Activated CD8-positive, alpha-beta T cell treated with anti-CD3 and anti-CD28 coated beads, Interleukin-2, amount 10 ng/mL, durations not matched to agents 7 days and 5 days (primary cell): ENCODE results near the gene NAA40. TPM values are rescaled to one million over a fixed set of nuclear protein-coding genes. Genes with fewer than 3 reads are reported as not detected.

Experiments
- ATAC-seq: fragments of 150-1000 bp; cut with Tn5 transposase; one replicate; pipeline ENCODE4 v1.10.0; 2021; ENCODE audit warnings: moderate library complexity
- CTCF ChIA-PET: fragments of 350-600 bp; sonication (Branson Sonifier 250); formaldehyde crosslinking; loops from one replicate; lab custom pipeline; 2021; ENCODE audit warnings: antibody characterized with exemption; lab: Charles Lee
- POLR2A ChIA-PET: fragments of 350-600 bp; sonication (Branson Sonifier 250); formaldehyde crosslinking; loops from one replicate; lab custom pipeline; 2021; ENCODE audit warnings: antibody characterized with exemption; lab: Charles Lee
- DNase-seq: peaks from one replicate; pipeline ENCODE4 v3.0.0-alpha.2; 2020
- H3K27ac Mint-ChIP-seq: one replicate; pipeline ENCODE4 v1.8.0; 2021; ENCODE audit warnings: mild to moderate bottlenecking, mixed read lengths
- H3K27me3 Mint-ChIP-seq: one replicate; pipeline ENCODE4 v1.8.0; 2021; ENCODE audit warnings: low read depth, mixed read lengths
- H3K36me3 Mint-ChIP-seq: one replicate; pipeline ENCODE4 v1.8.0; 2021; ENCODE audit warnings: low read depth, mixed read lengths
- H3K4me1 Mint-ChIP-seq: one replicate; pipeline ENCODE4 v1.8.0; 2021; ENCODE audit warnings: low read depth, mixed read lengths
- H3K4me3 Mint-ChIP-seq: one replicate; pipeline ENCODE4 v1.8.0; 2021; ENCODE audit warnings: mild to moderate bottlenecking, mixed read lengths
- H3K9me3 Mint-ChIP-seq: one replicate; pipeline ENCODE4 v1.8.0; 2022; ENCODE audit warnings: mixed read lengths; ENCODE audit not compliant: insufficient read depth
- total RNA-seq, 2 experiments: library from RNA; stranded (reverse); gene quantifications; one replicate each; pipeline ENCODE4 v1.2.3, GENCODE V29; 2021

The NAA40 gene
- total RNA-seq, 2 experiments from 2014 or later, result 42.6 to 44.9 TPM

- Mint-ChIP-seq H3K27ac (no peak overlapping the region), H3K27me3 (peaks cover 25% of the 10 kb centered on the region), H3K9me3 (no peaks in the 10 kb centered on the region), H3K36me3 (no peaks in the 10 kb centered on the region), H3K4me3 (no peak overlapping the region), H3K4me1 (peaks cover 12% of the 10 kb centered on the region)
- ATAC-seq (no peak), DNase-seq (peak; percentile 46)
- ChIA-PET CTCF (interaction anchor here (0.7 to 6.2 kb wide), 10 partner anchors 8 to 121 kb away, joined by 3 to 49 read pairs (median 4); partner anchors contain the start of gene MARK2), POLR2A (no interaction called here)
Observed at GRCh38 chr11:63920939-63921417, 17.8 kb upstream of the NAA40 start.

DNA sequence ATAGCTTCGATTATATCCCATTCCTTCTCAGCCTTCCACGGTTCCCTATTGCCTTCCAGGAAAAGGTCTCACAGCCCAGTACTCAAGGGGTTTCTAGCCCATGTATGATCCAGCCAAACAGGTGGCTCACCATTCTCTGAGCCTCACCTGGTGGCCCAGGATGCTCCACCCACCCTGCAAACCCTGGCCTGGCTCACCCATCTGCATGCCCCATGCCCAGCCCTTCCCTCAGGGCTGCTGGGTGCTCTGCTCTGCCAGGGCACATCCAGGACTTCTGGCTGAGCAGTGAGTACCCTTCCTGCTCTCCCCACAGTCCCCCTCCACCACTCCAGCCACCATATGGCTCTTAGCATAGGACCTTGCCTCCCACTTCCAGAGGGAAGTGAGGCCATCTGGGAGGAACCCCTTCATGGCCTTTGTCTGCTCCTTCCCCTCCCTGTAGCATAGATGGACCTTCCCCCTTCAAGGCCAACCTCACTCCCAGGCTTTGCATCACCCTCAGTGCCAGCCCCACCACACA lies 16.1 kb upstream of the NAA40 start:
- Mint-ChIP-seq H3K36me3 (no peaks in the 10 kb centered on the region), H3K9me3 (no peaks in the 10 kb centered on the region), H3K27me3 (peaks cover 20% of the 10 kb centered on the region), H3K27ac (no peak overlapping the region), H3K4me3 (no peak overlapping the region), H3K4me1 (peaks cover 6% of the 10 kb centered on the region)
- no peak for ATAC-seq
- POLR2A ChIA-PET, result no interaction called here
- CTCF ChIA-PET, result interaction anchor here (3.1 to 6.2 kb wide), 2 partner anchors 23 to 85 kb away, joined by 10 to 49 read pairs; partner anchors contain the start of gene MARK2
- no peak for DNase-seq

DNA sequence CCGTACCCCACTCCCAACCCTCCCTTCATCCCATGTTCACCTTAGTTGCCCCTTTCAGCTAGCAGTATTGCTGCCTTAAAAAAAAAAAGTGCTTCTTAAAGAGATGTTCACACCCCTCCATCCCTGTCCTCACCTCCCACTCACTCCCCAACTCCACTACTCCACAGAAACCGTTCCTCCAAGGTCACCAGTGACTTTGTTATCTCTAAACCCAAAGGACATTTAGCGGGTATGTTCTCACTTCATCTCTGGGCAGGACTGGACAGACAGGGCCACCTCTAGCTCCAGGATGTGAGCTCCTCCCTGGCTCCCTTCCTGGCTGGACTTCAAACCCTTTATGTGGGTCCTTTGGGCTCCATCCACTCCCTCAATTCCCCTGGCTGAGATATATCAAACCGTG lies 15.5 kb upstream of the NAA40 start:
- Mint-ChIP-seq H3K4me3 (no peak overlapping the region), H3K27me3 (peaks cover 25% of the 10 kb centered on the region), H3K36me3 (no peaks in the 10 kb centered on the region), H3K27ac (no peak overlapping the region), H3K9me3 (no peaks in the 10 kb centered on the region), H3K4me1 (peaks cover 6% of the 10 kb centered on the region)
- POLR2A ChIA-PET, result no interaction called here
- ATAC-seq, result no peak
- no peak for DNase-seq
- CTCF ChIA-PET, result interaction anchor here (0.9 kb wide), 1 partner anchor 11 kb away, joined by 3 read pairs; no protein-coding TSS in a partner anchor

- ATAC-seq, result no peak
- Mint-ChIP-seq H3K27me3 (peaks cover 10% of the 10 kb centered on the region), H3K4me1 (no peaks in the 10 kb centered on the region), H3K36me3 (no peaks in the 10 kb centered on the region), H3K27ac (no peak overlapping the region), H3K9me3 (no peaks in the 10 kb centered on the region), H3K4me3 (no peak overlapping the region)
- CTCF ChIA-PET, result interaction anchor here (0.7 to 2.6 kb wide), 2 partner anchors 9 to 16 kb away, joined by 3 to 6 read pairs; no protein-coding TSS in a partner anchor
- DNase-seq, result no peak
- POLR2A ChIA-PET, result no interaction called here
Observed at GRCh38 chr11:63929616-63930015, 9.2 kb upstream of the NAA40 start.

DNA sequence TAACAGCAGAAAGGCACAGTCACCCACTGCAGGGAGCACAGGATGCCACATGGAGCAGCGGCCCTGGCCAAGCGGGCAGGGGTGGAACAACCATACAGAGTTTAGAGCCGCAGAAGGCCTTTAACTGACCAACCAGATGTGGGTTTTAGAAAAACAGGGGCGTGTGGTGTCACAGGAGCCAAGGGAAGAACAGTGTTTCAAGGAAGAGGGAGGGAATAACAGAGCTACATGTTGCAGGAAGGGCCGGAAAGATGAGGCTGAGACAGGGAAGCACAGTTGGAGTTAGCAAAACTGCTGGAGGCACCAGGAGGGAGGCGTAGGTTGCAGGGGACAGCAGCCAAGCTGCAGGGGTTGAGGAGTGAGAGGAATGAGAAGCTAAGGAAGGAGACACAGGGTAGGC lies 7.8 kb upstream of the NAA40 start:
- DNase-seq (no peak), ATAC-seq (no peak)
- ChIA-PET CTCF (interaction anchor here (2.6 kb wide), 1 partner anchor 15 kb away, joined by 6 read pairs; no protein-coding TSS in a partner anchor), POLR2A (no interaction called here)
- H3K9me3 Mint-ChIP-seq, result no peaks in the 10 kb centered on the region
- peaks cover 9% of the 10 kb centered on the region for H3K27me3 Mint-ChIP-seq
- no peak overlapping the region for H3K27ac Mint-ChIP-seq
- H3K4me1 Mint-ChIP-seq, result no peaks in the 10 kb centered on the region
- no peaks in the 10 kb centered on the region for H3K36me3 Mint-ChIP-seq
- no peak overlapping the region for H3K4me3 Mint-ChIP-seq

GRCh38 chr11:63931876-63932275 lies 6.9 kb upstream of the NAA40 start:
- CTCF ChIA-PET, result interaction anchor here (2.6 kb wide), 1 partner anchor 14 kb away, joined by 6 read pairs; no protein-coding TSS in a partner anchor
- POLR2A ChIA-PET, result no interaction called here
- H3K27ac Mint-ChIP-seq, result no peak overlapping the region
- H3K9me3 Mint-ChIP-seq, result no peaks in the 10 kb centered on the region
- DNase-seq (no peak), ATAC-seq (no peak)
- no peaks in the 10 kb centered on the region for H3K4me1 Mint-ChIP-seq
- H3K36me3 Mint-ChIP-seq, result no peaks in the 10 kb centered on the region
- peaks cover 9% of the 10 kb centered on the region for H3K27me3 Mint-ChIP-seq
- H3K4me3 Mint-ChIP-seq, result no peak overlapping the region

DNA sequence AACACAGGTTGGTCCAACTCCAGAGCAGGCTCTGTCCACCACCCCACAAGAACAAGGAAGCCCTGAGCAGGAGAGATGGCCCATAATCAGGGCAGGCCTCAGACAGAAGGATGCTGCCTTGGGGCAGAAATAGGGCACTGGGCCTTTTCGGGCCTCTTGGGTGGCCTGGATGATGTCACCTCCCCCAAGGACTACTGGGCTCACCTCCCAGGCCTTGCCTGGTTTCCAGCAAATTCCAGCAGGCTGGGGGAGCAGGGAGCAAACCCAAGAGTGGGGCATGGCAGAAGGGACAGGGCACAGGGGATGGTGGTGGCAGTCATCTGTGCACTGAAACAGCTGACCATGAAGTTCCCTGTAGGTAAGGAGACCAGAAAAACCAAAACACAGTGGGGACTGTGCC lies 5.3 kb upstream of the NAA40 start:
- H3K9me3 Mint-ChIP-seq, result no peaks in the 10 kb centered on the region
- H3K27me3 Mint-ChIP-seq, result peaks cover 2% of the 10 kb centered on the region
- DNase-seq (no peak), ATAC-seq (no peak)
- peaks cover 11% of the 10 kb centered on the region for H3K4me1 Mint-ChIP-seq
- ChIA-PET POLR2A (no interaction called here), CTCF (interaction anchor here (1.9 kb wide), 1 partner anchor 96 kb away, joined by 10 read pairs; no protein-coding TSS in a partner anchor)
- H3K27ac Mint-ChIP-seq, result no peak overlapping the region
- H3K4me3 Mint-ChIP-seq, result no peak overlapping the region
- H3K36me3 Mint-ChIP-seq, result no peaks in the 10 kb centered on the region

- Mint-ChIP-seq H3K27me3 (peaks cover 2% of the 10 kb centered on the region), H3K4me1 (peaks cover 27% of the 10 kb centered on the region), H3K36me3 (peaks cover 3% of the 10 kb centered on the region), H3K27ac (peak overlapping the region; percentile 89), H3K9me3 (no peaks in the 10 kb centered on the region), H3K4me3 (peak overlapping the region; percentile 85)
- DNase-seq (peak; percentile 54), ATAC-seq (peak; percentile 35)
- CTCF ChIA-PET, result interaction anchor here (0.6 to 1.7 kb wide), 5 partner anchors 8 to 1207 kb away, joined by 3 to 10 read pairs (median 4); partner anchors contain the start of gene MARK2
- POLR2A ChIA-PET, result interaction anchor here (1.1 to 1.4 kb wide), 2 partner anchors 99 to 100 kb away, joined by 3 to 5 read pairs; partner anchors contain the start of gene MARK2
Observed at GRCh38 chr11:63937713-63938478, 906 bp upstream of the NAA40 start.

DNA sequence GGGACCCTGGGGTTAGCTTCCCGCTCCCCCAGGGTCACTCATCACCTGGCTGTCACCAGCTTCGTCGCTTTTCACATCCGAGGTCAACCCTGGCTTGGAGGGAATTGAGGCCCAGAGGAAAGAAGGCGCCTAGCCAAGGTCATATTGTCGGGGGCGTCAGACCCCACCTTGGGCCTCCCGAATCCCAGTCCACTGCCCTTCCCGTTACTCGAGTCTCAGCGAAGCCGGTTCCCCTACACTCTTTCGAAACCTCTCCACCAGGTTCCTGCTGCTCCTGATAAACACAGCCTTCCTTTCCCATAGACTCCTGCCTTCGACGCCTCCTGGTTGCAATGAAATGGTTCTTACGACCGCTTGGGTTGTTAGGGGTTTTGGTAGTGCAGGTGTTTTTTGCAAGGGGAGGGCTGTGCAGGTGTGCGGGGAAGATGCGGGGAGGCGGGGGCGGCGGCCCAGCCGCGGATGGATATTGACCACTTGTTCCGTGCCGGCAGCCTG lies 642 bp downstream of the NAA40 start:
- peak overlapping the region; percentile 85 for H3K4me3 Mint-ChIP-seq
- no peaks in the 10 kb centered on the region for H3K9me3 Mint-ChIP-seq
- CTCF ChIA-PET, result interaction anchor here (1.0 to 1.7 kb wide), 2 partner anchors 20 to 102 kb away, joined by 3 to 10 read pairs; partner anchors contain the start of gene MARK2
- peaks cover 2% of the 10 kb centered on the region for H3K27me3 Mint-ChIP-seq
- H3K36me3 Mint-ChIP-seq, result peaks cover 3% of the 10 kb centered on the region
- DNase-seq, result no peak
- H3K4me1 Mint-ChIP-seq, result peaks cover 34% of the 10 kb centered on the region
- POLR2A ChIA-PET, result interaction anchor here (1.3 to 1.4 kb wide), 2 partner anchors 33 to 101 kb away, joined by 3 to 5 read pairs; partner anchors contain the start of gene MARK2
- H3K27ac Mint-ChIP-seq, result peak overlapping the region; percentile 78
- ATAC-seq, result no peak

GRCh38 chr11:63940786-63941185 lies 2.0 kb downstream of the NAA40 start:
- Mint-ChIP-seq H3K9me3 (no peaks in the 10 kb centered on the region), H3K27ac (no peak overlapping the region), H3K4me1 (peaks cover 34% of the 10 kb centered on the region), H3K4me3 (peak overlapping the region; percentile 85), H3K36me3 (peaks cover 4% of the 10 kb centered on the region), H3K27me3 (no peaks in the 10 kb centered on the region)
- POLR2A ChIA-PET, result no interaction called here
- ATAC-seq (no peak), DNase-seq (no peak)
- CTCF ChIA-PET, result no interaction called here

GRCh38 chr11:63941901-63942300 lies 3.1 kb downstream of the NAA40 start:
- Mint-ChIP-seq H3K9me3 (no peaks in the 10 kb centered on the region), H3K4me1 (peaks cover 34% of the 10 kb centered on the region), H3K27me3 (no peaks in the 10 kb centered on the region), H3K36me3 (peaks cover 13% of the 10 kb centered on the region), H3K4me3 (no peak overlapping the region), H3K27ac (no peak overlapping the region)
- ChIA-PET POLR2A (no interaction called here), CTCF (interaction anchor here (0.7 to 6.7 kb wide), 2 partner anchors 105 to 174 kb away, joined by 3 to 188 read pairs; partner anchors contain the start of genes MARK2 and ZFTA)
- DNase-seq, result no peak
- ATAC-seq, result no peak
